Measurements from ENCODE around the gene ZSWIM1.
"Not testable (repeated sequence)": the region's sequence is repeated elsewhere in the genome, so short reads cannot be mapped to it uniquely, and the experiment has no call there.

The ZSWIM1 gene

GRCh38 chr20:45866454-45866853 is 14.6 kb upstream of the ZSWIM1 start:
- no peak overlapping the region for H3K4me3 ChIP-seq (ENCODE audit: low read length)
- no peak for DNase-seq (ENCODE audit: low read depth)
- TF ChIP-seq, protein P1, sequence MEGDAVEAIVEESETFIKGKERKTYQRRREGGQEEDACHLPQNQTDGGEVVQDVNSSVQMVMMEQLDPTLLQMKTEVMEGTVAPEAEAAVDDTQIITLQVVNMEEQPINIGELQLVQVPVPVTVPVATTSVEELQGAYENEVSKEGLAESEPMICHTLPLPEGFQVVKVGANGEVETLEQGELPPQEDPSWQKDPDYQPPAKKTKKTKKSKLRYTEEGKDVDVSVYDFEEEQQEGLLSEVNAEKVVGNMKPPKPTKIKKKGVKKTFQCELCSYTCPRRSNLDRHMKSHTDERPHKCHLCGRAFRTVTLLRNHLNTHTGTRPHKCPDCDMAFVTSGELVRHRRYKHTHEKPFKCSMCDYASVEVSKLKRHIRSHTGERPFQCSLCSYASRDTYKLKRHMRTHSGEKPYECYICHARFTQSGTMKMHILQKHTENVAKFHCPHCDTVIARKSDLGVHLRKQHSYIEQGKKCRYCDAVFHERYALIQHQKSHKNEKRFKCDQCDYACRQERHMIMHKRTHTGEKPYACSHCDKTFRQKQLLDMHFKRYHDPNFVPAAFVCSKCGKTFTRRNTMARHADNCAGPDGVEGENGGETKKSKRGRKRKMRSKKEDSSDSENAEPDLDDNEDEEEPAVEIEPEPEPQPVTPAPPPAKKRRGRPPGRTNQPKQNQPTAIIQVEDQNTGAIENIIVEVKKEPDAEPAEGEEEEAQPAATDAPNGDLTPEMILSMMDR (conservative IDR thresholded peaks at IDR 0.05; ENCODE audit: low read length) = no peak

DNA sequence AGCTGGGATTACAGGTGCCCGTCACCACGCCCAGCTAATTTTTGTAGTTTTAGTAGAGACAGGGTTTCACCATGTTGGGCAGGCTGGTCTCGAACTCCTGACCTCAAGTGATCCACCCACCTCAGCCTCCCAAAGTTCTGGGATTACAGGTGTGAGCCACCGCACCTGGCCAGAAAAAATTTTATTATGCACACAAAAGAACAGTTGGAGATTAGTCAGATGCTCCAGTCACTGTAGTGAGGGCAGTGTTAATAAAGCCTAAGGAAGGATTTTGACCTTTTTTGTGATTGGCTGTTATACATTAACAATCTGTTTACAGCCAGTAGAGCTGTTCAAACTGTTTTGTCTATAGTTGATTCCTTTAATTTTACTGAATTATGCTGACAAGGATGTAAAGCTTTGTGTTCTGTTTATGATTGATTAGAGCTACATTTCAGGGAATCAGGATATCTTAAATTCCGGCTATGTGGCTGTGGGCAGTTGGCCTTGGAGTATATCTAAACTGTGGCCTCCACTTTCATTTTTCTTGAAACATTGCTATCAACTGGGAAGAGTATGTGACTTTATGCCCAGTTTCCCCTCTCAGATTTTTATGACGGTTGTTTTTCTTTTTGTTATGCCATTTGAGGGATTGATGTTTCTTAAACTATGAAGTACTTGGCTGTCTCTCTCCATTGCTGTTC is 13.8 kb upstream of the ZSWIM1 start:
- TF ChIP-seq, protein P1 (conservative IDR thresholded peaks at IDR 0.05; ENCODE audit: low read length) = no peak
- H3K4me3 ChIP-seq (ENCODE audit: low read length) = no peak overlapping the region
- no peak for DNase-seq (ENCODE audit: low read depth)

GRCh38 chr20:45867819-45868176 is 13.2 kb upstream of the ZSWIM1 start:
- peak; percentile 72 for DNase-seq (ENCODE audit: low read depth)
- H3K4me3 ChIP-seq (ENCODE audit: low read length) = no peak overlapping the region

GRCh38 chr20:45872626-45873025 is 8.4 kb upstream of the ZSWIM1 start:
- TF ChIP-seq, protein P1 (conservative IDR thresholded peaks at IDR 0.05; ENCODE audit: low read length) = no peak

More at GRCh38 chr20:45867819-45868176, 13.2 kb upstream of the ZSWIM1 start:
- TF ChIP-seq, protein P1 (conservative IDR thresholded peaks at IDR 0.05; ENCODE audit: low read length) = no peak

DNA sequence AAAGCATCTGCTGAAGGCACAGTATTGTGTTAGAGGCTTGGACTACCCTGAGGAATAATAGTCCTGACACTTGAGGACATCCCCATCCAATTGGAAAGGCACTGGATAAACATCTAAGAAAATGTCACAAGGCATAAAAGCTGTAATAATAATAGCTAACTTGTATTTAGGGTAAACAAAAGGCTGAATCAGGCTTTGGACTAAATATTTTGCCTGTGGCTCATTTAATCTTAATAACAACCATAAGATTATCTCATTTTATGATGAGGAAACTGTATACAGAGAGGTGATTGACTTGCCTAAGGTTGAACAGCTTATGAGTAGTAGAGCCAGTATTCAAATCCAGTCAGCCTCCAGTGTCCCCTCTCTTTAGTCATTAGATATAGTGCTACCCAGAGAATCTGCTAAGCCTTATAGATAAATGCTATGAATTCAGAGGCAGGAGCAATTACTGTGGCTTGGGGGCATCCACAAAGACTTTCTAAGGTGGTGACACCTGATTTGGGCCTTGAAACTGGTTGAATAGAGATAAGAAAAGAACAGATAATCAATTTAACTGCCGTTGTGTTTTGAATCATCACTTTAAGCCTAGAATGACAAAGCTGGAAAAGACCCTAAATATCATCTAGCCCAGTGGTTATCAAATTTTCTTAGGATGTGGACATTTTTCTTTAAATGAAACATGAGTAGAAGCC is 7.5 kb upstream of the ZSWIM1 start:
- TF ChIP-seq, protein P1 (conservative IDR thresholded peaks at IDR 0.05; ENCODE audit: low read length) = no peak
- DNase-seq (ENCODE audit: low read depth) = no peak
- H3K4me3 ChIP-seq (ENCODE audit: low read length) = no peak overlapping the region

More at GRCh38 chr20:45872626-45873025, 8.4 kb upstream of the ZSWIM1 start:
- DNase-seq (ENCODE audit: low read depth) = no peak
- no peak overlapping the region for H3K4me3 ChIP-seq (ENCODE audit: low read length)

GRCh38 chr20:45874104-45874481 is 6.9 kb upstream of the ZSWIM1 start:
- not testable (repeated sequence) for H3K4me3 ChIP-seq (ENCODE audit: low read length); DNase-seq (ENCODE audit: low read depth)

- no peak overlapping the region for H3K4me3 ChIP-seq (ENCODE audit: low read length)
- no peak for DNase-seq (ENCODE audit: low read depth)
- TF ChIP-seq, protein P1 (conservative IDR thresholded peaks at IDR 0.05; ENCODE audit: low read length) = no peak
These were observed 6.5 kb upstream of the ZSWIM1 start for GRCh38 chr20:45874576-45874975.
